Measurements from ENCODE around the gene SPATC1L.
"Not testable (repeated sequence)": the region's sequence is repeated elsewhere in the genome, so short reads cannot be mapped to it uniquely, and the experiment has no call there.

SPATC1L gene

GRCh38 chr21:46149205-46149901 lies 34.9 kb downstream of the SPATC1L start:
- DNase-seq, result no peak

GRCh38 chr21:46148106-46148505 lies 36.2 kb downstream of the SPATC1L start:
- DNase-seq, result no peak

GRCh38 chr21:46147429-46147828 lies 36.8 kb downstream of the SPATC1L start:
- DNase-seq, result peak in 1 of 2 experiments; percentile 48

- DNase-seq, result no peak
Measured at GRCh38 chr21:46146856-46147255, 37.4 kb downstream of the SPATC1L start.

GRCh38 chr21:46145840-46146691 lies 38.2 kb downstream of the SPATC1L start:
- no peak for DNase-seq

- no peak for DNase-seq
Measured at GRCh38 chr21:46145159-46145839, 39.0 kb downstream of the SPATC1L start.

- DNase-seq, result no peak
Measured at GRCh38 chr21:46144464-46145070, 39.7 kb downstream of the SPATC1L start.

- DNase-seq, result no peak
Measured at GRCh38 chr21:46142582-46143473, 41.4 kb downstream of the SPATC1L start.

- no peak for DNase-seq
Measured at GRCh38 chr21:46141767-46142581, 42.3 kb downstream of the SPATC1L start.

- not testable (repeated sequence) for DNase-seq
Measured at GRCh38 chr21:46140352-46141003, 43.8 kb downstream of the SPATC1L start.

- no peak for DNase-seq
Measured at GRCh38 chr21:46139686-46140085, 44.6 kb downstream of the SPATC1L start.

- DNase-seq, result no peak
Measured at GRCh38 chr21:46138383-46138970, 45.8 kb downstream of the SPATC1L start.

- DNase-seq, result no peak
Measured at GRCh38 chr21:46137908-46138307, 46.4 kb downstream of the SPATC1L start.

- no peak for DNase-seq
Measured at GRCh38 chr21:46136739-46137349, 47.4 kb downstream of the SPATC1L start.

- DNase-seq, result no peak
Measured at GRCh38 chr21:46135782-46136395, 48.4 kb downstream of the SPATC1L start.

- DNase-seq, result no peak
Measured at GRCh38 chr21:46131838-46132651, 52.2 kb downstream of the SPATC1L start.

- no peak for DNase-seq
Measured at GRCh38 chr21:46131588-46131837, 52.7 kb downstream of the SPATC1L start.

GRCh38 chr21:46130831-46131587 lies 53.2 kb downstream of the SPATC1L start:
- DNase-seq, result no peak
